MM.1S (cell line): ENCODE results near the gene DSCAM.

Source experiments
- DNase-seq: peaks from one replicate; pipeline ENCODE4 v3.0.0-alpha.2; 2015
- H2AFZ ChIP-seq: fragments of 300-600 bp; sonication (generic); 2 replicates; pipeline ENCODE4 v1.6.0; 2016; ENCODE audit warnings: antibody characterized with exemption, low read length
- H3F3A ChIP-seq: fragments of 300-600 bp; sonication (generic); 2 replicates; pipeline ENCODE4 v1.6.1; 2016; ENCODE audit warnings: mild to moderate bottlenecking, antibody characterized with exemption, low read length, moderate library complexity, mixed read lengths; ENCODE audit not compliant: insufficient read depth
- H3K27ac ChIP-seq: fragments of 300-600 bp; sonication (generic); 2 replicates; pipeline ENCODE4 v1.5.1; 2016; ENCODE audit warnings: mild to moderate bottlenecking, low read length
- H3K27me3 ChIP-seq: fragments of 300-600 bp; sonication (generic); replicated peaks from 2 replicates; pipeline ENCODE4 v1.6.0; 2016; ENCODE audit warnings: low read length; ENCODE audit not compliant: insufficient read depth
- H3K36me3 ChIP-seq: fragments of 300-600 bp; sonication (generic); replicated peaks from 2 replicates; pipeline ENCODE4 v1.6.1; 2016; ENCODE audit warnings: mild to moderate bottlenecking, low read length, mixed read lengths; ENCODE audit not compliant: insufficient read depth
- H3K4me1 ChIP-seq: fragments of 300-600 bp; sonication (generic); 2 replicates; pipeline ENCODE4 v1.6.1; 2016; ENCODE audit warnings: low read length, mixed read lengths
- H3K4me2 ChIP-seq: fragments of 300-600 bp; sonication (generic); 2 replicates; pipeline ENCODE4 v1.6.0; 2016; ENCODE audit warnings: low read depth, low read length
- H3K4me3 ChIP-seq: fragments of 300-600 bp; sonication (generic); 2 replicates; pipeline ENCODE4 v1.5.1; 2016; ENCODE audit warnings: low read length, mixed read lengths
- H3K79me2 ChIP-seq: fragments of 300-600 bp; sonication (generic); 2 replicates; pipeline ENCODE4 v1.6.1; 2016; ENCODE audit warnings: mixed run types, low read length, mixed read lengths
- H3K9ac ChIP-seq: fragments of 300-600 bp; sonication (generic); 2 replicates; pipeline ENCODE4 v1.6.1; 2016; ENCODE audit warnings: low read length, mixed read lengths
- H3K9me2 ChIP-seq: fragments of 300-600 bp; sonication (generic); replicated peaks from 2 replicates; pipeline ENCODE4 v1.6.1; 2016; ENCODE audit warnings: mild to moderate bottlenecking, low read length, mixed read lengths; ENCODE audit not compliant: insufficient read depth
- H3K9me3 ChIP-seq: fragments of 300-600 bp; sonication (generic); replicated peaks from 2 replicates; pipeline ENCODE4 v1.6.1; 2016; ENCODE audit warnings: mild to moderate bottlenecking, low read length, mixed read lengths; ENCODE audit not compliant: insufficient read depth
- H4K20me1 ChIP-seq: fragments of 300-600 bp; sonication (generic); 2 replicates; pipeline ENCODE4 v1.6.1; 2016; ENCODE audit warnings: mild to moderate bottlenecking, low read length, moderate library complexity, mixed read lengths; ENCODE audit not compliant: insufficient read depth
- CTCF ChIP-seq: fragments of 300-600 bp; sonication (generic); IDR thresholded peaks from 2 replicates; pipeline ENCODE4 v1.5.1; 2016; ENCODE audit warnings: antibody characterized with exemption, low read length, mixed read lengths
- EZH2 ChIP-seq: fragments of 300-600 bp; sonication (generic); optimal IDR thresholded peaks from 2 replicates; pipeline ENCODE3; 2017; ENCODE audit warnings: low read depth, mild to moderate bottlenecking, antibody characterized with exemption, low read length, mixed read lengths
- EZH2phosphoT487 ChIP-seq: fragments of 300-600 bp; sonication (generic); IDR thresholded peaks from 2 replicates; pipeline ENCODE4 v1.6.1; 2018; ENCODE audit warnings: antibody characterized with exemption, low read length

The DSCAM gene

GRCh38 chr21:40704141-40704540 lies 142.8 kb downstream of the DSCAM start:
- Histone ChIP-seq H3K9me3 (no peaks in the 10 kb centered on the region), H3K4me3 (no peak overlapping the region), H3K9ac (no peak overlapping the region), H3K27ac (no peak overlapping the region), H3K79me2 (no peaks in the 10 kb centered on the region), H3K27me3 (no peaks in the 10 kb centered on the region), H3K9me2 (no peaks in the 10 kb centered on the region), H2AFZ (no peak overlapping the region), H3K36me3 (no peaks in the 10 kb centered on the region), H3F3A (peaks cover 2% of the 10 kb centered on the region; the same call in 1 of the 2 replicates), H3K4me1 (peaks cover 10% of the 10 kb centered on the region), H3K4me2 (no peak overlapping the region), H4K20me1 (no peaks in the 10 kb centered on the region)
- DNase-seq, result no peak
- TF ChIP-seq EZH2 (no peak), CTCF (no peak)

- Histone ChIP-seq H3K36me3 (no peaks in the 10 kb centered on the region), H3K9me2 (no peaks in the 10 kb centered on the region), H3F3A (peaks cover 6% of the 10 kb centered on the region; the same call in 1 of the 2 replicates), H3K9ac (no peak overlapping the region), H2AFZ (peak overlapping the region; percentile 10; the same call in 1 of the 2 replicates), H3K4me3 (peak overlapping the region; percentile 11; the same call in 1 of the 2 replicates), H3K4me1 (peaks cover 19% of the 10 kb centered on the region), H3K27ac (no peak overlapping the region; the same call in 1 of the 2 replicates), H3K79me2 (no peaks in the 10 kb centered on the region), H3K9me3 (no peaks in the 10 kb centered on the region), H4K20me1 (no peaks in the 10 kb centered on the region), H3K27me3 (peaks cover 4% of the 10 kb centered on the region; the same call in 1 of the 2 replicates), H3K4me2 (peak overlapping the region; percentile 61)
- DNase-seq, result peak; percentile 93
- TF ChIP-seq EZH2, result no peak
- no peak for TF ChIP-seq CTCF
- TF ChIP-seq EZH2phosphoT487, result no peak
Measured at GRCh38 chr21:40699366-40699765, 147.6 kb downstream of the DSCAM start.

DNA sequence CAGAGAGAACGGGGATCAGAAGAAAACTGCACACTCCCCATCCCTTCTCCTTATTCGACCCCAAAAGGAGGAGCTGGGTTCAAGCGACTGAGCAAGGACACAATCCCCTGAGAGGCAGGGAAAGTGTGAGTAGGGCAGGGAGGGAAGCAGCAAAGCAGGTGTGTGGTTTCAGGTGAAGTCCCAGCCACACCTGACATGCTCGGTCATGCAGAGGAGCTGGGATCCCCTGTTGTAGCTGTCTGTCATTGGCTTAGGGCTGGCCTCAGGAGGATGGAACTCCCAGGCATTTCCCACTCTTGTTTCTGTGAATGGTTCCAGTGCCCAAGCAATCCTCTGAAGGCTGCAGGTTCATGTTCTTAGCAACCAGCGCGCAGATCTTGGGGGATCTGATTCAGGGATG lies 150.7 kb downstream of the DSCAM start:
- Histone ChIP-seq H3K36me3 (no peaks in the 10 kb centered on the region), H3K4me2 (no peak overlapping the region), H3K9me3 (no peaks in the 10 kb centered on the region), H3K79me2 (no peaks in the 10 kb centered on the region), H4K20me1 (no peaks in the 10 kb centered on the region), H3K9ac (no peak overlapping the region), H3K4me3 (no peak overlapping the region), H3K27me3 (peaks cover 7% of the 10 kb centered on the region; the same call in 1 of the 2 replicates), H3F3A (peaks cover 6% of the 10 kb centered on the region; the same call in 1 of the 2 replicates), H3K9me2 (no peaks in the 10 kb centered on the region), H3K27ac (no peak overlapping the region), H3K4me1 (peaks cover 19% of the 10 kb centered on the region), H2AFZ (no peak overlapping the region)
- DNase-seq, result no peak
- TF ChIP-seq CTCF (no peak), EZH2 (no peak), EZH2phosphoT487 (no peak)
